ENCODE results near the gene CPLANE2. TPM values are rescaled to one million over a fixed set of nuclear protein-coding genes. Genes with fewer than 3 reads are reported as not detected.

The CPLANE2 gene
- total RNA-seq, 1 experiment from 2014 or later = 5.0 TPM

DNA sequence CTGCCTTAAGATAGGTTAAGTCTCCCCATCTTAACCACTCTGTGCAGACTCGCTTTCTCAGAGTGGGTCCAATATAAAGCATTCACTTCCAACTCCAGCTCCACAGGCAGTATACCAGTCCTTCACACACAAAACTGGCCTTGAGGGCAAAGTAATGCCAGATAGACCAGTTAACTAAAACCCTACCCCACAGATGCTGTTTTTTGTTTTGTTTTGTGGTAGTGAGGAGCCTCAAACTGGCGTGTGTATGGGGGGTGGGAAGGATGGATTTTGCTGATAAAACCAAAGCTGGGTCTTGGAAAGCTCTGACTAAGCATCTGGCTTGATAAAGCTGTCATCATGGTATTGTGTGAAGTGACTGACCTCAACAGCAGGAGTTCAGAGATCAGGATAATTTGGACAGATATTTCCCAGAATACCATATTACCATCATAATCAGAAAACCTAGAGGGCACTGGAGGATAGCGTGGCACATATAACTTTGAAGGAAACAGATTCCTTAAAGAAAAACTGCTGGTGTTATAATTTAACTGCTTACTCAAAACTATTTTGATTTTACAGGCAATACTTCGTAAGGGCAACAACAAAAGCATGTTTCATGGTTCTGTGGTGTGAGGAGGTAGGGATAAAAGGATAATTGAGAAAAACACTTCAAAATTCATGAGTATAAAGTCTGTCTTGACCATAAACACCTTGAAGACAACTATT lies 29.6 kb upstream of the CPLANE2 start (continued):
- TF ChIP-seq, protein P1, sequence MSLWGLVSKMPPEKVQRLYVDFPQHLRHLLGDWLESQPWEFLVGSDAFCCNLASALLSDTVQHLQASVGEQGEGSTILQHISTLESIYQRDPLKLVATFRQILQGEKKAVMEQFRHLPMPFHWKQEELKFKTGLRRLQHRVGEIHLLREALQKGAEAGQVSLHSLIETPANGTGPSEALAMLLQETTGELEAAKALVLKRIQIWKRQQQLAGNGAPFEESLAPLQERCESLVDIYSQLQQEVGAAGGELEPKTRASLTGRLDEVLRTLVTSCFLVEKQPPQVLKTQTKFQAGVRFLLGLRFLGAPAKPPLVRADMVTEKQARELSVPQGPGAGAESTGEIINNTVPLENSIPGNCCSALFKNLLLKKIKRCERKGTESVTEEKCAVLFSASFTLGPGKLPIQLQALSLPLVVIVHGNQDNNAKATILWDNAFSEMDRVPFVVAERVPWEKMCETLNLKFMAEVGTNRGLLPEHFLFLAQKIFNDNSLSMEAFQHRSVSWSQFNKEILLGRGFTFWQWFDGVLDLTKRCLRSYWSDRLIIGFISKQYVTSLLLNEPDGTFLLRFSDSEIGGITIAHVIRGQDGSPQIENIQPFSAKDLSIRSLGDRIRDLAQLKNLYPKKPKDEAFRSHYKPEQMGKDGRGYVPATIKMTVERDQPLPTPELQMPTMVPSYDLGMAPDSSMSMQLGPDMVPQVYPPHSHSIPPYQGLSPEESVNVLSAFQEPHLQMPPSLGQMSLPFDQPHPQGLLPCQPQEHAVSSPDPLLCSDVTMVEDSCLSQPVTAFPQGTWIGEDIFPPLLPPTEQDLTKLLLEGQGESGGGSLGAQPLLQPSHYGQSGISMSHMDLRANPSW (CRISPR knock-in tag; conservative IDR thresholded peaks at IDR 0.05; ENCODE audit: low read depth) = no peak
- TF ChIP-seq ATF1 (CRISPR knock-in tag; IDR thresholded peaks at IDR 0.05) (no peak), GABPB1 (CRISPR knock-in tag; IDR thresholded peaks at IDR 0.05) (no peak), NR3C1 (CRISPR knock-in tag; conservative IDR thresholded peaks at IDR 0.05; ENCODE audit: low read depth) (no peak), FOXP1 (CRISPR knock-in tag; IDR thresholded peaks at IDR 0.05; ENCODE audit: borderline replicate concordance) (no peak)
- TF ChIP-seq, protein P2, sequence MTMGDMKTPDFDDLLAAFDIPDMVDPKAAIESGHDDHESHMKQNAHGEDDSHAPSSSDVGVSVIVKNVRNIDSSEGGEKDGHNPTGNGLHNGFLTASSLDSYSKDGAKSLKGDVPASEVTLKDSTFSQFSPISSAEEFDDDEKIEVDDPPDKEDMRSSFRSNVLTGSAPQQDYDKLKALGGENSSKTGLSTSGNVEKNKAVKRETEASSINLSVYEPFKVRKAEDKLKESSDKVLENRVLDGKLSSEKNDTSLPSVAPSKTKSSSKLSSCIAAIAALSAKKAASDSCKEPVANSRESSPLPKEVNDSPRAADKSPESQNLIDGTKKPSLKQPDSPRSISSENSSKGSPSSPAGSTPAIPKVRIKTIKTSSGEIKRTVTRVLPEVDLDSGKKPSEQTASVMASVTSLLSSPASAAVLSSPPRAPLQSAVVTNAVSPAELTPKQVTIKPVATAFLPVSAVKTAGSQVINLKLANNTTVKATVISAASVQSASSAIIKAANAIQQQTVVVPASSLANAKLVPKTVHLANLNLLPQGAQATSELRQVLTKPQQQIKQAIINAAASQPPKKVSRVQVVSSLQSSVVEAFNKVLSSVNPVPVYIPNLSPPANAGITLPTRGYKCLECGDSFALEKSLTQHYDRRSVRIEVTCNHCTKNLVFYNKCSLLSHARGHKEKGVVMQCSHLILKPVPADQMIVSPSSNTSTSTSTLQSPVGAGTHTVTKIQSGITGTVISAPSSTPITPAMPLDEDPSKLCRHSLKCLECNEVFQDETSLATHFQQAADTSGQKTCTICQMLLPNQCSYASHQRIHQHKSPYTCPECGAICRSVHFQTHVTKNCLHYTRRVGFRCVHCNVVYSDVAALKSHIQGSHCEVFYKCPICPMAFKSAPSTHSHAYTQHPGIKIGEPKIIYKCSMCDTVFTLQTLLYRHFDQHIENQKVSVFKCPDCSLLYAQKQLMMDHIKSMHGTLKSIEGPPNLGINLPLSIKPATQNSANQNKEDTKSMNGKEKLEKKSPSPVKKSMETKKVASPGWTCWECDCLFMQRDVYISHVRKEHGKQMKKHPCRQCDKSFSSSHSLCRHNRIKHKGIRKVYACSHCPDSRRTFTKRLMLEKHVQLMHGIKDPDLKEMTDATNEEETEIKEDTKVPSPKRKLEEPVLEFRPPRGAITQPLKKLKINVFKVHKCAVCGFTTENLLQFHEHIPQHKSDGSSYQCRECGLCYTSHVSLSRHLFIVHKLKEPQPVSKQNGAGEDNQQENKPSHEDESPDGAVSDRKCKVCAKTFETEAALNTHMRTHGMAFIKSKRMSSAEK (CRISPR knock-in tag; IDR thresholded peaks at IDR 0.05; ENCODE audit: borderline replicate concordance) = no peak
- TF ChIP-seq, protein P3, sequence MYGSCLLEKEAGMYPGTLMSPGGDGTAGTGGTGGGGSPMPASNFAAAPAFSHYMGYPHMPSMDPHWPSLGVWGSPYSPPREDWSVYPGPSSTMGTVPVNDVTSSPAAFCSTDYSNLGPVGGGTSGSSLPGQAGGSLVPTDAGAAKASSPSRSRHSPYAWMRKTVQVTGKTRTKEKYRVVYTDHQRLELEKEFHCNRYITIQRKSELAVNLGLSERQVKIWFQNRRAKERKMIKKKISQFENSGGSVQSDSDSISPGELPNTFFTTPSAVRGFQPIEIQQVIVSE (CRISPR knock-in tag; IDR thresholded peaks at IDR 0.05; ENCODE audit: borderline replicate concordance) = no peak

DNA sequence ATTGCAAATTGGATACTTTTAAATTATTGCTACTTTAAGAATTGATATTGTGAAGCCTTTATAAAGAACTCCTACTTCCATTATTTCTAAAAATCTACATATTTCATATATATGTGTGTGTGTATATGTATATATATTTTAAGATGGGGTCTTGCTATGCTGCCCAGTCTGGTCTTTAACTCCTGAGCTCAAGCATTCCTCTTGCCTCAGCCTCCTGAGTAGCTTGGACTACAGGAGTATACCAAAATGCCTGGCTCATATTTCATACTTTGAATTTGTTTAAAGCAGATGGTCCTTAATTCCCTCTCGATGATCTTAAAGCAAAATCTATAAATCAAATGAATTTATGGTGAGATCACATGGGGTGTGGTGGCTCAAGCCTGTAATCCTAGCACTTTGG lies 25.1 kb upstream of the CPLANE2 start:
- Mint-ChIP-seq H3K27ac (no peak overlapping the region), H3K36me3 (no peaks in the 10 kb centered on the region), H3K9me3 (no peaks in the 10 kb centered on the region), H3K4me3 (no peak overlapping the region), H3K27me3 (ENCODE audit: low read depth) (no peaks in the 10 kb centered on the region), H3K4me1 (peaks cover 4% of the 10 kb centered on the region)
- ChIA-PET CTCF (no interaction called here), POLR2A (no interaction called here)
- DNase-seq (ENCODE audit: low spot score) (no peak), ATAC-seq (no peak)
- no peak for TF ChIP-seq AR (CRISPR knock-in tag; IDR thresholded peaks at IDR 0.05)
- TF ChIP-seq CREM (CRISPR knock-in tag; IDR thresholded peaks at IDR 0.05) = no peak
- TF ChIP-seq RELA (CRISPR knock-in tag; IDR thresholded peaks at IDR 0.05; ENCODE audit: borderline replicate concordance) = no peak
- no peak for TF ChIP-seq TCF7 (CRISPR knock-in tag; IDR thresholded peaks at IDR 0.05; ENCODE audit: low read depth)
- TF ChIP-seq ZNF263 (CRISPR knock-in tag; IDR thresholded peaks at IDR 0.05; ENCODE audit: low read depth) = no peak
- no peak for TF ChIP-seq ZNF281 (CRISPR knock-in tag; IDR thresholded peaks at IDR 0.05)
- no peak for TF ChIP-seq NR3C1 (CRISPR knock-in tag; conservative IDR thresholded peaks at IDR 0.05; ENCODE audit: low read depth)
- TF ChIP-seq USF1 (CRISPR knock-in tag; IDR thresholded peaks at IDR 0.05) = no peak
- TF ChIP-seq, protein P4, sequence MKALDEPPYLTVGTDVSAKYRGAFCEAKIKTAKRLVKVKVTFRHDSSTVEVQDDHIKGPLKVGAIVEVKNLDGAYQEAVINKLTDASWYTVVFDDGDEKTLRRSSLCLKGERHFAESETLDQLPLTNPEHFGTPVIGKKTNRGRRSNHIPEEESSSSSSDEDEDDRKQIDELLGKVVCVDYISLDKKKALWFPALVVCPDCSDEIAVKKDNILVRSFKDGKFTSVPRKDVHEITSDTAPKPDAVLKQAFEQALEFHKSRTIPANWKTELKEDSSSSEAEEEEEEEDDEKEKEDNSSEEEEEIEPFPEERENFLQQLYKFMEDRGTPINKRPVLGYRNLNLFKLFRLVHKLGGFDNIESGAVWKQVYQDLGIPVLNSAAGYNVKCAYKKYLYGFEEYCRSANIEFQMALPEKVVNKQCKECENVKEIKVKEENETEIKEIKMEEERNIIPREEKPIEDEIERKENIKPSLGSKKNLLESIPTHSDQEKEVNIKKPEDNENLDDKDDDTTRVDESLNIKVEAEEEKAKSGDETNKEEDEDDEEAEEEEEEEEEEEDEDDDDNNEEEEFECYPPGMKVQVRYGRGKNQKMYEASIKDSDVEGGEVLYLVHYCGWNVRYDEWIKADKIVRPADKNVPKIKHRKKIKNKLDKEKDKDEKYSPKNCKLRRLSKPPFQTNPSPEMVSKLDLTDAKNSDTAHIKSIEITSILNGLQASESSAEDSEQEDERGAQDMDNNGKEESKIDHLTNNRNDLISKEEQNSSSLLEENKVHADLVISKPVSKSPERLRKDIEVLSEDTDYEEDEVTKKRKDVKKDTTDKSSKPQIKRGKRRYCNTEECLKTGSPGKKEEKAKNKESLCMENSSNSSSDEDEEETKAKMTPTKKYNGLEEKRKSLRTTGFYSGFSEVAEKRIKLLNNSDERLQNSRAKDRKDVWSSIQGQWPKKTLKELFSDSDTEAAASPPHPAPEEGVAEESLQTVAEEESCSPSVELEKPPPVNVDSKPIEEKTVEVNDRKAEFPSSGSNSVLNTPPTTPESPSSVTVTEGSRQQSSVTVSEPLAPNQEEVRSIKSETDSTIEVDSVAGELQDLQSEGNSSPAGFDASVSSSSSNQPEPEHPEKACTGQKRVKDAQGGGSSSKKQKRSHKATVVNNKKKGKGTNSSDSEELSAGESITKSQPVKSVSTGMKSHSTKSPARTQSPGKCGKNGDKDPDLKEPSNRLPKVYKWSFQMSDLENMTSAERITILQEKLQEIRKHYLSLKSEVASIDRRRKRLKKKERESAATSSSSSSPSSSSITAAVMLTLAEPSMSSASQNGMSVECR (CRISPR knock-in tag; IDR thresholded peaks at IDR 0.05; ENCODE audit: borderline replicate concordance) = no peak

Data from WTC11 (cell line).